ENCODE measurements around the gene LMBR1L. TPM values are rescaled to one million over a fixed set of nuclear protein-coding genes. Genes with fewer than 3 reads are reported as not detected.

LMBR1L gene
- total RNA-seq, 1 donor from 2014 or later: 83.6 TPM

GRCh38 chr12:49057888-49058287 lies 52.8 kb downstream of the LMBR1L start:
- FAIRE-seq (no peak), DNase-seq (ENCODE audit: low spot score in 2 of 2) (no peak)

GRCh38 chr12:49055978-49056754 lies 54.5 kb downstream of the LMBR1L start:
- no peak for FAIRE-seq

DNA sequence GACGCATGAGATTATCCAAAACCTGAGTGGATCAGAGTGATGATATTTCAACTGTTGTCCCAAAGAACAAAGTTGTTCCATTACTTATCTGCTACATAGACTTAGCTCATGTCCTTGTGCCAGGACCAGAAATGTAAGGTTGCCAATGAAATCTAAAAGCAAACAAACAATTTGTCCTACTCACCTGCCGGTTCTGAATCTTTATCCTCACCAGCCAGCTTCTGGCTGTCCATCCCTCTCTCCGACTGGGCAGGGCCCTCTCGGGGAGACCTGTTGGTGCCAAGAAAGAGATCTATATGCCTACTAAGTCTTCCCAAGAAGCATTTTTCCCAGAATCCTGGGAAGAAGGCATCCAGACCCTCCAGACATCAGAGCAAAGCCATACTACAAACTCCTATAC lies 55.6 kb downstream of the LMBR1L start:
- FAIRE-seq: no peak

More at GRCh38 chr12:49055978-49056754, 54.5 kb downstream of the LMBR1L start:
- DNase-seq (ENCODE audit: low spot score in 2 of 2): peak; percentile 67 to 78

DNA sequence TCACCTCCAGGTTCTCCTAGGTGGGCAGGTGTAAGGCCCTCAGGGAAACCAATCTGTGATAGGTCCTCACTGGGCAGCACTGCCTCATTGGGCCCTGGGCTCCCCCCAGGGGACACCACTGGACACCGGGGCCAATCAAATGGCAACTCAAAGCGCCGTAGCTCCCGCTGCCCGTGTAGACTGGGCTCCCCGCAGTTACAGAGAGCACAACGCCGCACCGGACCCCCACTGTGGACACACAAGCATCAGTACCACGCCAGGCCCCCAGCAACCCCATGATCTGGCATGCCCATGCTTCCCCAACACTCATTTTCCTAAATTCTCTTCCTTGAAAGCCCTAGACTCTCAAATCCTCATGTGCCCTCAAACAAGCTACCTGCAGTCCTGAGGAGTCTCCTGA lies 56.1 kb downstream of the LMBR1L start:
- no peak for FAIRE-seq
- no peak for DNase-seq (ENCODE audit: low spot score in 2 of 2)

More for the DNA sequence above, 55.6 kb downstream of the LMBR1L start:
- DNase-seq (ENCODE audit: low spot score in 2 of 2): no peak

GRCh38 chr12:49054096-49054495 lies 56.6 kb downstream of the LMBR1L start:
- DNase-seq (ENCODE audit: low spot score in 2 of 2) (no peak), FAIRE-seq (no peak)

GRCh38 chr12:49052451-49053208 lies 58.0 kb downstream of the LMBR1L start:
- no peak for DNase-seq (ENCODE audit: low spot score in 2 of 2)
- no peak for FAIRE-seq

DNA sequence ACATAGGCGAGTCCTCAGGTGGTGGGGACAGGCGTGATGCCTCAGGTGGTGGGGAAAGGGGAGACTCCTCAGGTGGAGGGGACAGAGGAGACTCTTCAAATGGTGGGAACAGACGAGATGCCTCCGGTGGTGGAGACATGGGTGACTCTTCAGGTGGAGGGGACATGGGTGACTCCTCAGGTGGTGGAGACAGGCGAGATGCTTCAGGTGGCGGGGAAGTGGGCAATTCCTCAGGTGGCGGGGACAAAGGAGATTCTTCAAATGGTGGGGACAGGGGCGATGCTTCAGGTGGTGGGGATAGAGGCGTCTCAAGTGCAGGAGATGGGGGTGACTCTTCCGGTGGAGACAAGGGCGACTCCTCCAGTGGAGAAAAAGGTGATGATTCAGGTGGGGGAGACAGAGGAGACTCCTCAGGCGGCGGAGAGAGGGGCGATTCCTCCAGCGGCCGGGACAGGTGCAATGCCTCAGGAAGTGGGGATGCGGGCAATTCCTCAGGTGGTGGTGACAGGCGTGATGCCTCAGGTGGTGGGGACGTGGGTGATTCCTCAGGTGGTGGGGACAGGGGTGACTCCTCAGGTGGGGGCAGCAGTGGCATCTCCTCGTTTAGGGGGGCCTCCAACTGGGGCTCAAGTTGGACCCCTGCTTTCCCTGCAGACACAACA lies 58.7 kb downstream of the LMBR1L start:
- FAIRE-seq: no peak
- DNase-seq (ENCODE audit: low spot score in 2 of 2): no peak

GRCh38 chr12:49051373-49051764 lies 59.3 kb downstream of the LMBR1L start:
- DNase-seq (ENCODE audit: low spot score in 2 of 2) (no peak), FAIRE-seq (no peak)

GRCh38 chr12:49050507-49051372 lies 59.9 kb downstream of the LMBR1L start:
- FAIRE-seq (no peak), DNase-seq (ENCODE audit: low spot score in 2 of 2) (no peak)

- no peak for FAIRE-seq
- no peak for DNase-seq (ENCODE audit: low spot score in 2 of 2)
These were observed 61.0 kb downstream of the LMBR1L start for GRCh38 chr12:49049566-49050224.

- DNase-seq (ENCODE audit: low spot score in 2 of 2): no peak
- FAIRE-seq: no peak
These were observed 61.7 kb downstream of the LMBR1L start for GRCh38 chr12:49048953-49049352.

Small RNAs within 50 kb of the gene (small RNA-seq; reads per million reads assigned to genes)
- not detected for gene RF00019

Other genes with a start within 250 kb of the LMBR1L start
- 24.9 TPM for gene RND1, start 245.0 kb downstream of the LMBR1L start, total RNA-seq
- 3.3 TPM for gene FKBP11, start 185.4 kb downstream of the LMBR1L start, total RNA-seq
- 67.7 TPM for gene ARF3, start 153.4 kb downstream of the LMBR1L start, total RNA-seq
- gene WNT10B, start 139.1 kb downstream of the LMBR1L start, total RNA-seq: 3.7 TPM
- not detected for gene WNT1, start 132.5 kb downstream of the LMBR1L start, total RNA-seq
- gene DDN, start 111.5 kb downstream of the LMBR1L start, total RNA-seq: 14.7 TPM
- 29.3 TPM for gene PRKAG1, start 92.1 kb downstream of the LMBR1L start, total RNA-seq
- gene KMT2D, start 50.1 kb downstream of the LMBR1L start, total RNA-seq: 14.7 TPM
- 1.2 TPM for gene RHEBL1, start 40.9 kb downstream of the LMBR1L start, total RNA-seq
- 0.41 TPM for gene DHH, start 16.0 kb downstream of the LMBR1L start, total RNA-seq
- gene TUBA1B, start 20.5 kb upstream of the LMBR1L start, total RNA-seq: 1,528 TPM
- 15,800 TPM for gene TUBA1A, start 78.2 kb upstream of the LMBR1L start, total RNA-seq
- gene TUBA1C, start 154.2 kb upstream of the LMBR1L start, total RNA-seq: 55.0 TPM
- gene PRPH, start 184.3 kb upstream of the LMBR1L start, total RNA-seq: 0.82 TPM
- 2.9 TPM for gene TROAP, start 212.4 kb upstream of the LMBR1L start, total RNA-seq
- gene C1QL4, start 226.3 kb upstream of the LMBR1L start, total RNA-seq: 0.41 TPM
- under 0.01 TPM for gene DNAJC22, start 236.0 kb upstream of the LMBR1L start, total RNA-seq